SU-DHL-6 (cell line): Measurements from ENCODE around the gene NASP.

Experiments used
- EZH2phosphoT487 ChIP-seq: fragments of 200-600 bp; sonication (generic), shearing (Covaris generic); conservative IDR thresholded peaks from 2 replicates; pipeline ENCODE4 v1.6.1; 2018; ENCODE audit warnings: mild to moderate bottlenecking, antibody characterized with exemption, low read length, moderate library complexity, mixed read lengths
- TF ChIP-seq, protein P1 (sequence below): fragments of 200-600 bp; sonication (generic); IDR thresholded peaks from one replicate; pipeline ENCODE4 v1.5.1; 2017; ENCODE audit warnings: antibody characterized with exemption, mild to moderate bottlenecking, low read length, moderate library complexity; ENCODE audit not compliant: insufficient read depth, poor library complexity, severe bottlenecking

GRCh38 chr1:45643978-45644377 lies 60.1 kb downstream of the NASP start:
- TF ChIP-seq, protein P1, sequence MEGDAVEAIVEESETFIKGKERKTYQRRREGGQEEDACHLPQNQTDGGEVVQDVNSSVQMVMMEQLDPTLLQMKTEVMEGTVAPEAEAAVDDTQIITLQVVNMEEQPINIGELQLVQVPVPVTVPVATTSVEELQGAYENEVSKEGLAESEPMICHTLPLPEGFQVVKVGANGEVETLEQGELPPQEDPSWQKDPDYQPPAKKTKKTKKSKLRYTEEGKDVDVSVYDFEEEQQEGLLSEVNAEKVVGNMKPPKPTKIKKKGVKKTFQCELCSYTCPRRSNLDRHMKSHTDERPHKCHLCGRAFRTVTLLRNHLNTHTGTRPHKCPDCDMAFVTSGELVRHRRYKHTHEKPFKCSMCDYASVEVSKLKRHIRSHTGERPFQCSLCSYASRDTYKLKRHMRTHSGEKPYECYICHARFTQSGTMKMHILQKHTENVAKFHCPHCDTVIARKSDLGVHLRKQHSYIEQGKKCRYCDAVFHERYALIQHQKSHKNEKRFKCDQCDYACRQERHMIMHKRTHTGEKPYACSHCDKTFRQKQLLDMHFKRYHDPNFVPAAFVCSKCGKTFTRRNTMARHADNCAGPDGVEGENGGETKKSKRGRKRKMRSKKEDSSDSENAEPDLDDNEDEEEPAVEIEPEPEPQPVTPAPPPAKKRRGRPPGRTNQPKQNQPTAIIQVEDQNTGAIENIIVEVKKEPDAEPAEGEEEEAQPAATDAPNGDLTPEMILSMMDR, result no peak
- no peak for TF ChIP-seq EZH2phosphoT487
